Measurements from ENCODE around the gene CCM2.

The CCM2 gene

DNA sequence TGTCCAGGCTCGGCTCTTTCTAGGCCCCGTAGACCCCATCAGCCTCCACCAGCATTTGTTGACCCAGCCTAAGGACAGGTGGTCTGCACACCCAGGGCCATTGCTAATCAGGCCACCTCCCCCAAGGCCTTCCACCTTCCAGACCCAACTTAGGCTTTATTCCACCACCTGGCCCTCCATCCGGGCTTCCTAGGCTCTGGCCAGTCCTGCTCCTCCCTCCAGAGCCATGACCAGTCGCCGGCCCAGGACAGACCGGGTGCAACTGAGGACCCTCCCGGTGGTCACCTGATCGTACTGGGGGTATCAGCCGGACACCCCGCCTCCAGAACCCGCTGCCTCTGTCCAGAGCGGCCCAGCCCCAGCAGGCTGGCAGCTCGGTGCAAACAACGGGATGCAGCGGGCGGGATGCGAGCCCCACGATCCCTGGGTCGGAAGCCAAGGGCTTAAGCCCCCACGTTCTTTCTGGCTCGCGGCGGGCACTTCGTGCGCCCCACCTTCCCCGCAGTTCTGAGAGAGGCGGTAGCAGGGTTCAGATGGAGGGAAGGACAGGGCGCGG lies 88.2 kb downstream of the CCM2 start:
- Histone ChIP-seq H3K9ac (ENCODE audit: low read depth, low read length) (no peak overlapping the region), H3K4me3 (ENCODE audit: low read length) (peak overlapping the region; percentile 62), H3K4me1 (ENCODE audit: insufficient read depth, low read length) (peaks cover 11% of the 10 kb centered on the region), H3K9me3 (ENCODE audit: insufficient read depth, low read depth, low read length) (no peaks in the 10 kb centered on the region), H3K27ac (ENCODE audit: low read depth, low read length) (no peak overlapping the region), H3K36me3 (ENCODE audit: insufficient read depth, low read length) (no peaks in the 10 kb centered on the region), H3K27me3 (ENCODE audit: insufficient read depth, low read length) (peaks cover 18% of the 10 kb centered on the region)
- WGBS: 44% methylated on average over 29 of the region's 29 CpGs

DNA sequence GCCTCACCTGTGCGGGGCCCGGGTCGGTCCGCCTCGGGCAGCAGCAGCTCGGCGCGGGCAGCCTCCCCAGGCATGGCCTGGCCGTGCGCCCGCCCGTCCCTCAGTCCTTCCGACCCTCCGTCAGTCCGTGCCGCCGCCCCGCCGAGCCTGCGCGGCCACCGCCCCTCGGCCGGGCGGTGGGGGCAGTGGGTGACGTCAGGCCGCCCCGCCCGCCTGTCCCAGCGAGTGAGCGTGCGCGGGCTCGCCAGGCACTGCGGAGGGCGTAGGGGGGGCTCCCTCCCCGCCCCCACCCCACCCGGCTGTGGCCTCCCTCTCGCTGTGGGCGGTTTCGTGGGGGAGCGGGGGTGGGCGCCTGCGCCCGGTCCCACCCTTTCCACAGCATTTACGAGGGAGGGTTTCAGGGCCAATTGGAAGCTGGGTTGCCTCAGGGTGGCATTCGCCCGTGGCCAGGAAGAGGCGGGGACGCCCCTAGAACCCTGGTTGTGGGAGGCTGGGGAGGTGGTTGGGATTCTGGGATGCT lies 88.9 kb downstream of the CCM2 start, which contains the start of gene NACAD:
Gene NACAD, minus strand, starts transcription at position 149 of the 520 bp plus-strand sequence. Its CDS starts 75 bp downstream, at position 74.
- Histone ChIP-seq H3K4me3 (ENCODE audit: low read length) (peak within 1 kb of the TSS; percentile 62), H3K9ac (ENCODE audit: low read depth, low read length) (no peak within 1 kb of the TSS), H3K27me3 (ENCODE audit: insufficient read depth, low read length) (peaks cover 18% of the 10 kb centered on the region), H3K36me3 (ENCODE audit: insufficient read depth, low read length) (no peaks in the 10 kb centered on the region), H3K9me3 (ENCODE audit: insufficient read depth, low read depth, low read length) (no peaks in the 10 kb centered on the region), H3K4me1 (ENCODE audit: insufficient read depth, low read length) (peaks cover 11% of the 10 kb centered on the region), H3K27ac (ENCODE audit: low read depth, low read length) (no peak within 1 kb of the TSS)
- 3% methylated on average over 49 of the region's 50 CpGs for WGBS

DNA sequence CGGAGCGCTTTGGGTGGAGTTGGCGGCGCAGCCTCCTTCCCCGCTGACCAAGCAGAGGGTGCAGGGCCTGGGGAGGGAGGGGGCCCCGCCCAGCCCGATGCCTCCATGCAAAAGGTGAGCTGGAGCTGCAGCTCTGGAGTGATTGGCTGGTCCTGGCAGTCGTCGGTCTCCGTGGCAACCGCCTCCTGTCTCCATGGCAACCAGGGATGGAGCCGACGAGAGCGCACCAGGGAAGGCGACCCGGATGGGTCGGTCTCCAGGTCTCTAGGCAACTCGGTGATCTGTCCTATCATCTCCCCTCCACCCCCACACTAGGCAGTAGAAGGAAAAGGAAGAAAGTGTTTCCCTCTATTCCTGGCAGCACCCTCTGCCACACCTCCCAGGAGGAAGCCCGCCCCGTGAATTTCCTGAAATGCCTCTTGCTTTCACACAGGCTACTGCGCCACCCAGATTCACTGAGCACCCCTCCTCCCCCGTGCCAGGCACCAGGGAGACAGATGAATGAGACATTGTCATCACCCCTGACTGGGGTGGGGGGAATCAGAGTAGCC lies 89.4 kb downstream of the CCM2 start:
- H3K4me3 ChIP-seq (ENCODE audit: low read length): peak overlapping the region; percentile 62

DNA sequence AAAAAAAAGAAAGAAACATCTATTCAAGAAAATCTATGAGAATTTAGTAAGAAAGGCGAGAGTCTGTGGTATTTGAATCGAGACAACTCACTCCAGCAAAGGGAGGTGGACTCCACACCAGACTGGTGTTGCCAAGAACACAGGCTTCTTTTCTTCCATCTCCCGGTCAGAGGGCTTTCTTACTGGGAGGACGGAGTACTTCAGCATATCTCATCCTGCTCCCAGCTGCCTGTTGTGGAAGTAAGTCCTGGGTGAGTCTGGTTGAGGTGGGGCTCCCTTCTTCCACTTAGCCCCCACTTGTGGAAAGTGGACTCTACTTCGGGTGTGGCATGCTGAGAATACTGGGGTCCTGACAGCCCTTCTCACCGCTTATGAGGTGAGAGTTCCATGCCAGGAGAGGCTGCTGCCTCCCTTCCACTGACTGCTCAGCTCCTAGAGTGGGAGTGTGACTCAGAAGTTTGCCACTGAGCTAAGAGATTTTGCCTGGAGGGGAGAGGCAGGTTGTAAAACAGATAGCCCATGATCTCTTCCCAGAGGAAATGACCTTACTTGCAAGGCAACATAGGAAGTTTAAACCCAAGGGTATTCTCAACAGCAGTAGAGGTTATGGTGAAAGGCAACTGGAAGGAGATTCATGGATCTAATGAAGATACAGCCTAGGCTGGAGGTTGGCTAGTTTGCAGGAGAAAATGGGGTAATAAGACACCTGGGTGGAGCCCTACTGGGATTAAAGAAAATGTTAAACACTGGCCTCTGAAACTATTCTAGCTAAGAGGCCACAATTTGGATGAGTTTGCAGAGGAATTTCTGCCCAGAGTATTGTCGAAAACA lies 92.3 kb downstream of the CCM2 start:
- H3K9ac ChIP-seq (ENCODE audit: low read depth, low read length): no peak overlapping the region
- H3K4me3 ChIP-seq (ENCODE audit: low read length): no peak overlapping the region
- peaks cover 11% of the 10 kb centered on the region for H3K4me1 ChIP-seq (ENCODE audit: insufficient read depth, low read length)
- WGBS: 58% methylated on average over 7 of the region's 7 CpGs
- no peak overlapping the region for H3K27ac ChIP-seq (ENCODE audit: low read depth, low read length)
- peaks cover 17% of the 10 kb centered on the region for H3K27me3 ChIP-seq (ENCODE audit: insufficient read depth, low read length)
- H3K9me3 ChIP-seq (ENCODE audit: insufficient read depth, low read depth, low read length): no peaks in the 10 kb centered on the region
- no peaks in the 10 kb centered on the region for H3K36me3 ChIP-seq (ENCODE audit: insufficient read depth, low read length)

More for the DNA sequence above, 89.4 kb downstream of the CCM2 start:
- no peak overlapping the region for H3K9ac ChIP-seq (ENCODE audit: low read depth, low read length)
- H3K4me1 ChIP-seq (ENCODE audit: insufficient read depth, low read length): peaks cover 11% of the 10 kb centered on the region
- H3K9me3 ChIP-seq (ENCODE audit: insufficient read depth, low read depth, low read length): no peaks in the 10 kb centered on the region
- peaks cover 18% of the 10 kb centered on the region for H3K27me3 ChIP-seq (ENCODE audit: insufficient read depth, low read length)
- 13% methylated on average over 19 of the region's 22 CpGs for WGBS
- H3K36me3 ChIP-seq (ENCODE audit: insufficient read depth, low read length): no peaks in the 10 kb centered on the region
- no peak overlapping the region for H3K27ac ChIP-seq (ENCODE audit: low read depth, low read length)

DNA sequence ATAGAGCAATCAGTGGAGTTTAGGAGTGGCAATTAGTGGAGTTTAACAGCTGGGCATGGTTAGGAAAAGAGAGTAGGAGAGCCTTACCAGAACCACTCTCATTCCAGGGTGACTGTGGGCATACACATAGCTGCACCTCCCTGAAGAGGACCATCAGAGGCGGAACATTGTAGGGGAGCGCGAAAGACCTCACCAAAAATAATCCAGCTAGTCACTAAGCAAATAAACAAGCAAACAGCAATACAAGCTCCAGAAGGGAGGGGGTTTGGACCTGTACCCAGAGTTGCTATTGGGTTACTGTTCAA lies 92.9 kb downstream of the CCM2 start:
- Histone ChIP-seq H3K27ac (ENCODE audit: low read depth, low read length) (no peak overlapping the region), H3K27me3 (ENCODE audit: insufficient read depth, low read length) (peaks cover 14% of the 10 kb centered on the region), H3K4me3 (ENCODE audit: low read length) (no peak overlapping the region), H3K9me3 (ENCODE audit: insufficient read depth, low read depth, low read length) (no peaks in the 10 kb centered on the region), H3K36me3 (ENCODE audit: insufficient read depth, low read length) (no peaks in the 10 kb centered on the region), H3K4me1 (ENCODE audit: insufficient read depth, low read length) (peaks cover 11% of the 10 kb centered on the region), H3K9ac (ENCODE audit: low read depth, low read length) (no peak overlapping the region)
- 50% methylated on average over 2 of the region's 3 CpGs for WGBS

DNA sequence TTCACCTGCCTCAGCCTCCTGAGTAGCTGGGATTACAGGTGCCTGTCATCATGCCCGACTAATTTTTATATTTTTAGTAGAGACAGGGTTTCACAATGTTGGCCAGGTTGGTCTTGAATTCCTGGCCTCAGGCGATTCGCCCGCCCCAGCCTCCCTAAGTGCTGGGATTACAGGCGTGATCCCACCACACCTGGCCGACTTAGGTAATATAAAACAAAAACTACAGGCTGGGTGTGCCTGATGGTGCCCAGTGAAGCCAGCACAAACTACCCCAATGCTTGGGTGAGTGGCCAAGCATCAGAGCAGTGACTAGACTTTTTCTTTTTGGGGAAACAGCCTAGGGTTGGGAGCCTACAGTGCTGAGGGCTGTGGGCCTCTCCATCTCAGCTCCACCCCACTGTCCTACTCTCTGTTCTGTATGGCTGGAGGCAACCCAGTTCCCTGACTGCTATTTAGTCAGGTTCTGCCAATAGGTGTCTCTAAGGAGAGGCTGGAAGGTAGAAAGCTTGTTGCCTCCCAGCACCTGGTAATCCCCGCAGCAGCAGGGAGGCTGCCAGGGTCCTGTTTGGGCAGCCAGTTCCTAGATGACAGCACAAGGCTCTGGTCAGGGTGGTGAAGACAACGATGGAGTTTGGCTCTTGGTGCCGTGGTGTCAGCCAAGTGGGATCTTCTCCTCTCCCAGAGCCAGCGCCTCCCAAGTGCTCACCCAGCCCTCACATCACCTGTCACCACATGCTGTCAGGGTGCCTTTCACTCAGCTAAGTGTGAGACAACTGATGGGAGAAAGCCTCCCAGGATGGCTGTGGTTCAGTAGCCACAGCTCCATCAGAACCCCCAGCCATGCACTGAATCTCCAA lies 99.2 kb downstream of the CCM2 start:
- 94% methylated on average over 10 of the region's 10 CpGs for WGBS
- Histone ChIP-seq H3K27ac (ENCODE audit: low read depth, low read length) (no peak overlapping the region), H3K9ac (ENCODE audit: low read depth, low read length) (no peak overlapping the region), H3K4me3 (ENCODE audit: low read length) (no peak overlapping the region), H3K4me1 (ENCODE audit: insufficient read depth, low read length) (no peaks in the 10 kb centered on the region), H3K36me3 (ENCODE audit: insufficient read depth, low read length) (peaks cover 56% of the 10 kb centered on the region), H3K27me3 (ENCODE audit: insufficient read depth, low read length) (no peaks in the 10 kb centered on the region), H3K9me3 (ENCODE audit: insufficient read depth, low read depth, low read length) (no peaks in the 10 kb centered on the region)

DNA sequence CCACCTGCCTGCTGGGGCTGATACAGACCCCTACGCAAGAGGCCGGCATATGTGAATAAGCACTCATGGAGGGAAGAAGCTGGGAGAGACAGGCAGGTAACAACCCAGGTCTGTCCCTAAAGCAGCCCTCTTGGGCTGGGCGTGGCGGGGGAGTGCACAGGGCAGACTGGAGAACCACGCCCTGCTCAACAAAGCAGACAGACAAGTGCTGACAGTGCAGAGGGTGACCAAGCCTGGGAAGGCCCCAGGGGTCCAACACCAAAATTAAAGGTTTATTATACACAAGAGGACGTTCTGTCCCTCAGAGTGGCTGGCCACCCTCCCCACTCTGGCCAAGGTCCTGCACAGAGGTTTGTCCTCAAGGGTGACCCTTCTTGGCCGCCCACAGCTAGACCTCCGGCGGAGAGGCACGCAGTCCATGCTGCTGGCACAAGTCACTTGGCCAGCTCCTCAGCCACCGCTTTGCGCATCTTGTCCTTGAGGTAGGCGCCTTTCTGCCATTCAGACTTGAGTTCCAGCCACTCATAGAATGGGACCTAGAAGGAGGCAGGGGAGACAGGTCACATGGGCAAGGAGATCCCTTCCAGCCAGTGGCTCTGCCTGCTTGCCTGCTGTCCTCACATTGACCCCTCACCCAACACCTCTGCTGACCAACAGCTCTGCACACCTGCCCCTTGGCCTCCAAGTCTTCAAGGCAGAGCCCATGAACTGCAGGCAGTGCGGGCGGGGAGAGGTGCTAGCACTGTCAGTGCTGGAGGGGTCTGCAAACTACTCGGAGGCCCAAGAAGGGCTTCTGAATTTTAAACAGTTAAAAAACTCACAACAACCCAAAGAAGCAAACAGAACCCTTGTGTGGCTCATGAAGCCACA lies 100.1 kb downstream of the CCM2 start:
- H3K36me3 ChIP-seq (ENCODE audit: insufficient read depth, low read length): peaks cover 65% of the 10 kb centered on the region
- H3K9ac ChIP-seq (ENCODE audit: low read depth, low read length): no peak overlapping the region
- H3K4me1 ChIP-seq (ENCODE audit: insufficient read depth, low read length): no peaks in the 10 kb centered on the region
- WGBS: 96% methylated on average over 16 of the region's 16 CpGs
- no peaks in the 10 kb centered on the region for H3K9me3 ChIP-seq (ENCODE audit: insufficient read depth, low read depth, low read length)
- no peaks in the 10 kb centered on the region for H3K27me3 ChIP-seq (ENCODE audit: insufficient read depth, low read length)
- H3K4me3 ChIP-seq (ENCODE audit: low read length): no peak overlapping the region
- no peak overlapping the region for H3K27ac ChIP-seq (ENCODE audit: low read depth, low read length)

DNA sequence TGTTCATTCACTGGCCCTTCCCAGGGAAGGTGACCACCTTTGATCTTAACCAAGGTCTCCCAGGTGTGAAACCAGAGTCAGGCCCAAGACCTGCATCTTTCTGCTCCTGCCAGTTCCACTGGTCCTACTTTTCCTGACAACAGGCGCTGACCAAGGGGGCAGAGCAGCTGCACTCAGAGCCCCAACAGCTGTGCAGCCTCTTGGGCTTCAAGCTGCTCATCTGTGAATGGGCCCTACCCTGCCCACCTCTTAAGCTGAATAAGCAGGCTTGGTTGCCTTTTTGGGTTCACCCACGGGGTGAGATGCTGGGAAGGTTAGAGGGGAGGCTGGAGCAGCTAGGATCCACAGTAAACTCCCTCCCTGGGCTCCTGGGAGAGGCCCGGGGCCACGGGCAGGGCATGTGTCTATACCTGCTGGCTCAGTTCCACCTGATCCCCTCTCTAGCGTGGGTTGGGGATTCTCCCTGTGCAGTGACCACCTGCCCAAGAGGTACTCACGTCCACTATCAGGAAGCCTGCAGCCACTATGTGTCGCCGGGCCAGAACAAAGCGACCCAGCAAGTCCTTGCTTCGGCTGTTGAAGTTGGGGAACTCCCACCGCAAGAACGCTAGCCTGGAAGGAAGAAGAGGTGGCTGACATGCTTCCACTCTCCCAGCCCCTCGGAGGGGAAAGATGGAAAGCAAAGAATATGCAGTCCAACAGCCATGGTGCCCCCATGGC lies 100.9 kb downstream of the CCM2 start:
- Histone ChIP-seq H3K36me3 (ENCODE audit: insufficient read depth, low read length) (peaks cover 73% of the 10 kb centered on the region), H3K27ac (ENCODE audit: low read depth, low read length) (no peak overlapping the region), H3K9me3 (ENCODE audit: insufficient read depth, low read depth, low read length) (no peaks in the 10 kb centered on the region), H3K4me1 (ENCODE audit: insufficient read depth, low read length) (no peaks in the 10 kb centered on the region), H3K27me3 (ENCODE audit: insufficient read depth, low read length) (no peaks in the 10 kb centered on the region), H3K9ac (ENCODE audit: low read depth, low read length) (no peak overlapping the region), H3K4me3 (ENCODE audit: low read length) (no peak overlapping the region)
- 96% methylated on average over 13 of the region's 13 CpGs for WGBS

DNA sequence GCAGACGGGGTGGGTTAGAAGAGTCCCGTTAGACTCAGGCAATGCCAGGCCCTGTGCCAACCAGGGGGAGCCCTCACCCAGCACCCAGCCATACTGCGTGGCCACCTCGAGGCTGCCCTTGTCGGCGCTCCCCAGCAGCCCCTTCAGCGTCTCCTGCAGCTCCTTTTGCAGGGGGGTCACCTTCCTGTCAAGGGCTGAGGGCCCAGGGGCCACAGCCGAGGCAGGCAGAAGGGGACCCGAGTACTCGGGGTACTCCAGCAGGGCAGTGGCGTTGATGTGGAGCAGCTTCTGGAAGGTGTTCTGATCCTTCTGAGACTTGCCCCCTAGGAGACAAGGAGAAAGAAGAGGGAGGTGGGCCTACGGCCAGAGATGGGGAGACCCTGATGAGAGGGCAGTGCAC lies 101.7 kb downstream of the CCM2 start:
- 94% methylated on average over 12 of the region's 12 CpGs for WGBS
- H3K9me3 ChIP-seq (ENCODE audit: insufficient read depth, low read depth, low read length): no peaks in the 10 kb centered on the region
- H3K9ac ChIP-seq (ENCODE audit: low read depth, low read length): no peak overlapping the region

More for the DNA sequence above, 101.7 kb downstream of the CCM2 start:
- Histone ChIP-seq H3K4me3 (ENCODE audit: low read length) (no peak overlapping the region), H3K27me3 (ENCODE audit: insufficient read depth, low read length) (no peaks in the 10 kb centered on the region), H3K4me1 (ENCODE audit: insufficient read depth, low read length) (no peaks in the 10 kb centered on the region), H3K27ac (ENCODE audit: low read depth, low read length) (no peak overlapping the region), H3K36me3 (ENCODE audit: insufficient read depth, low read length) (peaks cover 81% of the 10 kb centered on the region)
